ENCODE data around the gene SGCA. TPM values are rescaled to one million over a fixed set of nuclear protein-coding genes. Genes with fewer than 3 reads are reported as not detected.

The SGCA gene
- total RNA-seq, 2 experiments from 2014 or later, result not detected

DNA sequence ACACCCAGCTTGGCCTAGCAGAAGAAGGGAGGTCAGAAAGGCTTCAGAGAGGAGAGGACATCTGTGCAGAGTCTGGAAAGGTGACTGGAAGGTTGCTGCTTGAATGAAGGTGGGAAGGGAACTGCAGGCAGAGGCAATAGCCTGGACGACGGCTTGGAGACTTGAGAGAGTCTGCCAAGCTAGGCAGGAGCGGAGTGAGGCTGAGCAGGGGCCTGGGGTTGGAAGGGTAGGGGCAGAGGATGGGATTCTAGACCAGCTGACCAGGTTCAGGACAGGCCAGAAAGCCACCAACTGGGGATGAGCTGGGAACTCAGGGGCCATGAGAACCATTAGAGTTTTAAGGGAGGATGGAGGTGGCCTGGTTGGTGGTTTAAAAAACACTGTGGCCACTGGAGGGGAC lies 339 bp upstream of the SGCA start:
- intact Hi-C loops (cut with DNase I, micrococcal nuclease), result loop anchor here in 1 of 2 experiments (5.0 kb wide), 1 partner anchor 33 kb away; the partner anchor contains the start of gene SAMD14
- Mint-ChIP-seq H3K27ac (no peak overlapping the region), H3K4me1 (ENCODE audit: low read depth) (peaks cover 38% of the 10 kb centered on the region), H3K9me3 (no peaks in the 10 kb centered on the region), H3K27me3 (no peaks in the 10 kb centered on the region), H3K36me3 (ENCODE audit: low read depth) (no peaks in the 10 kb centered on the region), H3K4me3 (no peak overlapping the region)
- CTCF ChIA-PET, result no interaction called here
- POLR2A ChIA-PET, result interaction anchor here (0.6 kb wide), 1 partner anchor 35 kb away, joined by 3 read pairs; no protein-coding TSS in a partner anchor
- no peak for DNase-seq
- Histone ChIP-seq H3K4me3 (ENCODE audit: low read length) (no peak overlapping the region), H3K27me3 (ENCODE audit: control insufficient read depth in 1 of 2, insufficient read depth in 2 of 2, low read length in 2 of 2) (no peaks in the 10 kb centered on the region), H3K9me3 (ENCODE audit: control insufficient read depth in 1 of 2, insufficient read depth in 1 of 2, low read length in 2 of 2) (no peaks in the 10 kb centered on the region), H3K4me1 (ENCODE audit: insufficient read depth, low read length) (peaks cover 38% of the 10 kb centered on the region), H3K36me3 (ENCODE audit: insufficient read depth, low read length) (no peaks in the 10 kb centered on the region), H3K27ac (ENCODE audit: low read depth in 1 of 2, low read length in 2 of 2) (no peak overlapping the region)
- ATAC-seq (ENCODE audit: poor library complexity), result no peak
- TF ChIP-seq, protein P1, sequence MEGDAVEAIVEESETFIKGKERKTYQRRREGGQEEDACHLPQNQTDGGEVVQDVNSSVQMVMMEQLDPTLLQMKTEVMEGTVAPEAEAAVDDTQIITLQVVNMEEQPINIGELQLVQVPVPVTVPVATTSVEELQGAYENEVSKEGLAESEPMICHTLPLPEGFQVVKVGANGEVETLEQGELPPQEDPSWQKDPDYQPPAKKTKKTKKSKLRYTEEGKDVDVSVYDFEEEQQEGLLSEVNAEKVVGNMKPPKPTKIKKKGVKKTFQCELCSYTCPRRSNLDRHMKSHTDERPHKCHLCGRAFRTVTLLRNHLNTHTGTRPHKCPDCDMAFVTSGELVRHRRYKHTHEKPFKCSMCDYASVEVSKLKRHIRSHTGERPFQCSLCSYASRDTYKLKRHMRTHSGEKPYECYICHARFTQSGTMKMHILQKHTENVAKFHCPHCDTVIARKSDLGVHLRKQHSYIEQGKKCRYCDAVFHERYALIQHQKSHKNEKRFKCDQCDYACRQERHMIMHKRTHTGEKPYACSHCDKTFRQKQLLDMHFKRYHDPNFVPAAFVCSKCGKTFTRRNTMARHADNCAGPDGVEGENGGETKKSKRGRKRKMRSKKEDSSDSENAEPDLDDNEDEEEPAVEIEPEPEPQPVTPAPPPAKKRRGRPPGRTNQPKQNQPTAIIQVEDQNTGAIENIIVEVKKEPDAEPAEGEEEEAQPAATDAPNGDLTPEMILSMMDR (IDR thresholded peaks at IDR 0.05), result no peak

DNA sequence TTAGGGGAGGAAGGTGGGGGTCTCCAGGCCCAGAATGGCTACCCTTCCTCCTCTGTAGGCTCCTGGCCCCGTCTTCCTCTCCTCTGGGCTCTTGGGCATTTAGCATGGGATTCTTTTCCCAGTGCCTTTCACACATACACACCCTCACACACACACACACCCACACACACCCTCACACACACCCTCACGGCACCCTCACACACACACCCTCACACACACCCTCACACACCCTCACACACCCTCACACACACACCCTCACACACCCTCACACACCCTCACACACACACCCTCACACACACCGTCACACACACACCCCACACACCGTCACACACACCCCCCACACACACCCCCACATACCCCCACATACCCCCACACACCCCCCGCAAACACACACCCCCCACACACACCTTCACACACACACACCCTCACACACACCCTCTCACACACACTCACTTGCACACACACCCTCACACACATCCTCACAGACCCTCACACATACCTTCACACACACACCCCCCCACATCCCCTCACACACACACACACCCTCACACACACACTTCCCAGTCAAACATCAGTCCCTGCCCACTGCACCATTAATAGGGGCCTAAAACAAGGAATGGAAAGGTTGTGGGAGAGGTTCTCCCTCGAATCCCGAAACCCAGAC lies 845 bp downstream of the SGCA start:
- CTCF ChIA-PET, result no interaction called here
- DNase-seq (no peak), ATAC-seq (ENCODE audit: poor library complexity) (no peak)
- TF ChIP-seq, protein P1 (IDR thresholded peaks at IDR 0.05), result no peak
- H3K9me3 Mint-ChIP-seq, result no peaks in the 10 kb centered on the region
- peaks cover 30% of the 10 kb centered on the region for H3K4me1 Mint-ChIP-seq (ENCODE audit: low read depth)
- no peak overlapping the region for H3K4me3 Mint-ChIP-seq
- Histone ChIP-seq H3K27ac (ENCODE audit: low read depth in 1 of 2, low read length in 2 of 2) (no peak overlapping the region), H3K36me3 (ENCODE audit: insufficient read depth, low read length) (no peaks in the 10 kb centered on the region), H3K27me3 (ENCODE audit: control insufficient read depth in 1 of 2, insufficient read depth in 2 of 2, low read length in 2 of 2) (no peaks in the 10 kb centered on the region), H3K4me1 (ENCODE audit: insufficient read depth, low read length) (peaks cover 28% of the 10 kb centered on the region), H3K4me3 (ENCODE audit: low read length) (no peak overlapping the region), H3K9me3 (ENCODE audit: control insufficient read depth in 1 of 2, insufficient read depth in 1 of 2, low read length in 2 of 2) (no peaks in the 10 kb centered on the region)
- no peaks in the 10 kb centered on the region for H3K27me3 Mint-ChIP-seq
- intact Hi-C loops (cut with DNase I, micrococcal nuclease), result loop anchor here in 1 of 2 experiments (5.0 kb wide), 1 partner anchor 34 kb away; the partner anchor contains the start of gene SAMD14
- no peaks in the 10 kb centered on the region for H3K36me3 Mint-ChIP-seq (ENCODE audit: low read depth)
- POLR2A ChIA-PET, result no interaction called here
- no peak overlapping the region for H3K27ac Mint-ChIP-seq

DNA sequence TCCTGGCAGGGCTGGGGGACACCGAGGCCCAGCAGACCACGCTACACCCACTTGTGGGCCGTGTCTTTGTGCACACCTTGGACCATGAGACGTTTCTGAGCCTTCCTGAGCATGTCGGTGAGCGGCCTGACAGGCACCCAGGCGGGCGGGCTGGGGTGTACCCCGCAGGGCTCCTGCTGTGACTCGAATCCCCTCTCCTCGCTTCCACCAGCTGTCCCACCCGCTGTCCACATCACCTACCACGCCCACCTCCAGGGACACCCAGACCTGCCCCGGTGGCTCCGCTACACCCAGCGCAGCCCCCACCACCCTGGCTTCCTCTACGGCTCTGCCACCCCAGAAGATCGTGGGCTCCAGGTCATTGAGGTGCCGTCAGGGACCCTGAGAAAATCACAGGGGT lies 1.6 kb downstream of the SGCA start:
- Histone ChIP-seq H3K4me1 (ENCODE audit: insufficient read depth, low read length) (peaks cover 21% of the 10 kb centered on the region), H3K9me3 (ENCODE audit: control insufficient read depth in 1 of 2, insufficient read depth in 1 of 2, low read length in 2 of 2) (no peaks in the 10 kb centered on the region), H3K36me3 (ENCODE audit: insufficient read depth, low read length) (no peaks in the 10 kb centered on the region), H3K27ac (ENCODE audit: low read depth in 1 of 2, low read length in 2 of 2) (no peak overlapping the region), H3K4me3 (ENCODE audit: low read length) (no peak overlapping the region), H3K27me3 (ENCODE audit: control insufficient read depth in 1 of 2, insufficient read depth in 2 of 2, low read length in 2 of 2) (no peaks in the 10 kb centered on the region)
- no peak overlapping the region for H3K27ac Mint-ChIP-seq
- ChIA-PET POLR2A (no interaction called here), CTCF (no interaction called here)
- H3K4me3 Mint-ChIP-seq, result no peak overlapping the region
- TF ChIP-seq, protein P1 (IDR thresholded peaks at IDR 0.05), result no peak
- no peaks in the 10 kb centered on the region for H3K9me3 Mint-ChIP-seq
- no peaks in the 10 kb centered on the region for H3K36me3 Mint-ChIP-seq (ENCODE audit: low read depth)
- DNase-seq (no peak), ATAC-seq (ENCODE audit: poor library complexity) (no peak)
- peaks cover 24% of the 10 kb centered on the region for H3K4me1 Mint-ChIP-seq (ENCODE audit: low read depth)
- H3K27me3 Mint-ChIP-seq, result no peaks in the 10 kb centered on the region
- intact Hi-C loops (cut with DNase I, micrococcal nuclease), result loop anchor here in 1 of 2 experiments (5.0 kb wide), 1 partner anchor 35 kb away; the partner anchor contains the start of gene SAMD14

Measured in CD4-positive, alpha-beta T cell (primary cell).